Heart left ventricle (tissue), 13 donors: ENCODE data around the gene PRICKLE4.

Source experiments
- CTCF ChIP-seq, 12 donors: fragments of 200-600 bp; sonication (generic) in 4 of 12; IDR thresholded peaks; one replicate each; pipeline versions ENCODE4 v1.5.0 to v1.8.0; 2018 to 2022; ENCODE audit warnings: antibody characterized with exemption in 12 of 12, mild to moderate bottlenecking in 5 of 12
- POLR2A ChIP-seq, 2 donors: fragments of 450-650 bp; IDR thresholded peaks; one replicate each; pipeline ENCODE4 v1.6.1; 2017; ENCODE audit warnings: antibody characterized with exemption in 2 of 2, mild to moderate bottlenecking in 2 of 2, moderate library complexity in 2 of 2
- donor health status: ischemic (EF 13 %, LVEDD 7.1; RV severe dilation, severe dysfunction).
- donor health status: DM: no; HTN: yes; CAD: no.
- donor health status: DM: no; HTN: no; CAD: no.
- donor health status: ischemic (EF 25% LVEDD 6.9; RV normal size, moderate dysfunction).
- donor health status: ischemic (EF 25% LVEDD 5.7; RV mildly dilated, moderate dysfunction).
- donor health status: ischemic (EF 35%, LVEDD 5.7; RV mildly dilated, moderate dysfunction).
- donor health status: nonischemic (EF 11% LVEDD 7.7; RV severe dilation, severe dysfunction).
- donor health status: DM: yes; HTN: yes; CAD: no.
- donor health status: PGD.
- donor health status: ischemic (EF 29% LVEDD 5.4; RV normal size, mild dysfunction).
- donor health status: nonischemic (EF 23%, LVEDD 6.1; RV moderate dilation, normal function).

- TF ChIP-seq CTCF (IDR thresholded peaks at IDR 0.05) (no peak), POLR2A (IDR thresholded peaks at IDR 0.05) (no peak)
These were observed 21.9 kb upstream of the PRICKLE4 start for GRCh38 chr6:41758641-41759035.
